SK-N-SH treated with all-trans-retinoic acid at 6 μM for 48 hours (cell line): Measurements from ENCODE around the gene CKM.
"Not testable (repeated sequence)": the region's sequence is repeated elsewhere in the genome, so short reads cannot be mapped to it uniquely, and the experiment has no call there.

ENCODE experiments used
- ATAC-seq: fragments of 200-7000 bp; cut with Tn5 transposase; 3 replicates; pipeline ENCODE4 v1.9.1; 2020; ENCODE audit warnings: mild to moderate bottlenecking, moderate library complexity
- ARNTL ChIP-seq: fragments of 450-650 bp; formaldehyde crosslinking; IDR thresholded peaks from 2 replicates; pipeline ENCODE4 v1.5.0; 2020; ENCODE audit warnings: low read depth, mild to moderate bottlenecking, moderate library complexity, borderline replicate concordance
- BACH2 ChIP-seq: fragments of 250-450 bp; sonication (Bioruptor Pico); IDR thresholded peaks from 2 replicates; pipeline ENCODE4 v1.9.0; 2021; ENCODE audit warnings: mild to moderate bottlenecking, borderline replicate concordance
- CREB5 ChIP-seq: fragments of 250-450 bp; sonication (Bioruptor Pico); IDR thresholded peaks from 2 replicates; pipeline ENCODE4 v1.5.1; 2020; ENCODE audit warnings: low read depth, mild to moderate bottlenecking, moderate library complexity
- CSDC2 ChIP-seq: fragments of 250-450 bp; sonication (Bioruptor Pico); IDR thresholded peaks from 2 replicates; pipeline ENCODE4 v1.5.0; 2020; ENCODE audit warnings: mild to moderate bottlenecking, moderate library complexity
- ESRRG ChIP-seq: fragments of 250-450 bp; sonication (Bioruptor Pico); IDR thresholded peaks from 2 replicates; pipeline ENCODE4 v1.6.1; 2021; ENCODE audit warnings: mild to moderate bottlenecking
- GLIS3 ChIP-seq: fragments of 250-450 bp; sonication (Bioruptor Pico); IDR thresholded peaks from 2 replicates; pipeline ENCODE4 v1.5.0; 2020; ENCODE audit warnings: mild to moderate bottlenecking, moderate library complexity
- ISL1 ChIP-seq: fragments of 250-450 bp; sonication (Bioruptor Pico); IDR thresholded peaks from 2 replicates; pipeline ENCODE4 v2.1.2; 2022; ENCODE audit warnings: mild to moderate bottlenecking, moderate library complexity
- OSR1 ChIP-seq: fragments of 250-450 bp; sonication (Bioruptor Pico); IDR thresholded peaks from 2 replicates; pipeline ENCODE4 v1.8.0; 2022; ENCODE audit warnings: moderate library complexity, mild to moderate bottlenecking, inconsistent platforms
- PPARA ChIP-seq: fragments of 250-450 bp; sonication (Bioruptor Pico); IDR thresholded peaks from 2 replicates; pipeline ENCODE4 v1.5.0; 2020; ENCODE audit warnings: mild to moderate bottlenecking, borderline replicate concordance
- RARB ChIP-seq: fragments of 250-450 bp; sonication (Bioruptor Pico); IDR thresholded peaks from 2 replicates; pipeline ENCODE4 v1.8.0; 2021; ENCODE audit warnings: mild to moderate bottlenecking, moderate library complexity
- SNAI2 ChIP-seq: fragments of 250-450 bp; sonication (Bioruptor Pico); IDR thresholded peaks from 2 replicates; pipeline ENCODE4 v1.5.0; 2020; ENCODE audit warnings: mild to moderate bottlenecking, moderate library complexity
- TCF4 ChIP-seq: fragments of 250-450 bp; sonication (Bioruptor Pico); IDR thresholded peaks from 2 replicates; pipeline ENCODE4 v1.8.0; 2021; ENCODE audit warnings: mild to moderate bottlenecking, moderate library complexity, borderline replicate concordance
- TOX ChIP-seq: fragments of 250-450 bp; sonication (Bioruptor Pico); IDR thresholded peaks from 2 replicates; pipeline ENCODE4 v1.8.0; 2021; ENCODE audit warnings: mild to moderate bottlenecking, moderate library complexity, borderline replicate concordance
- TSHZ2 ChIP-seq: fragments of 250-450 bp; sonication (Bioruptor Pico); IDR thresholded peaks from 2 replicates; pipeline ENCODE4 v1.5.0; 2020; ENCODE audit warnings: mild to moderate bottlenecking, moderate library complexity
- ZC3H10 ChIP-seq: fragments of 250-450 bp; sonication (Bioruptor Pico); IDR thresholded peaks from 2 replicates; pipeline ENCODE4 v1.5.1; 2021; ENCODE audit warnings: mild to moderate bottlenecking, moderate library complexity
- ZFP3 ChIP-seq: fragments of 250-450 bp; sonication (Bioruptor Pico); IDR thresholded peaks from 2 replicates; pipeline ENCODE4 v1.5.0; 2020; ENCODE audit warnings: mild to moderate bottlenecking, moderate library complexity
- ZFP30 ChIP-seq: fragments of 450-650 bp; formaldehyde crosslinking; IDR thresholded peaks from 2 replicates; pipeline ENCODE4 v1.5.0; 2022; ENCODE audit warnings: mild to moderate bottlenecking, moderate library complexity
- ZNF565 ChIP-seq: fragments of 450-650 bp; formaldehyde crosslinking; conservative IDR thresholded peaks from 2 replicates; pipeline ENCODE4 v1.5.0; 2020; ENCODE audit warnings: low read depth, mild to moderate bottlenecking, moderate library complexity
- ZNF70 ChIP-seq: fragments of 450-650 bp; formaldehyde crosslinking; IDR thresholded peaks from 2 replicates; pipeline ENCODE4 v1.5.0; 2020; ENCODE audit warnings: mild to moderate bottlenecking, moderate library complexity
- ZNF8 ChIP-seq: fragments of 450-650 bp; formaldehyde crosslinking; IDR thresholded peaks from 2 replicates; pipeline ENCODE4 v1.5.0; 2020; ENCODE audit warnings: mild to moderate bottlenecking, moderate library complexity
- TF ChIP-seq, protein P1 (sequence below): fragments of 250-450 bp; sonication (Bioruptor Pico); IDR thresholded peaks from 2 replicates; pipeline ENCODE4 v1.5.1; 2021; ENCODE audit warnings: mild to moderate bottlenecking, moderate library complexity
- TF ChIP-seq, protein P2 (sequence below): fragments of 250-450 bp; sonication (Bioruptor Pico); IDR thresholded peaks from 2 replicates; pipeline ENCODE4 v1.8.0; 2020; ENCODE audit warnings: mild to moderate bottlenecking, moderate library complexity, borderline replicate concordance
- TF ChIP-seq, protein P3 (sequence below): fragments of 250-450 bp; sonication (Bioruptor Pico); IDR thresholded peaks from 2 replicates; pipeline ENCODE4 v1.8.0; 2021; ENCODE audit warnings: low read depth, mild to moderate bottlenecking, moderate library complexity, borderline replicate concordance

Gene CKM

GRCh38 chr19:45271098-45271734 is 51.5 kb downstream of the CKM start:
- ATAC-seq: no peak
- TF ChIP-seq PPARA (CRISPR knock-in tag) (no peak), BACH2 (CRISPR knock-in tag) (no peak), ESRRG (CRISPR knock-in tag) (no peak), ARNTL (CRISPR knock-in tag) (no peak), CSDC2 (CRISPR knock-in tag) (no peak), ISL1 (no peak), ZC3H10 (CRISPR knock-in tag) (no peak), SNAI2 (no peak), ZFP3 (no peak), ZNF70 (CRISPR knock-in tag) (no peak), GLIS3 (CRISPR knock-in tag) (no peak), RARB (CRISPR knock-in tag) (no peak), CREB5 (CRISPR knock-in tag) (no peak), TOX (no peak), ZNF565 (CRISPR knock-in tag) (no peak), OSR1 (CRISPR knock-in tag) (no peak), TSHZ2 (CRISPR knock-in tag) (no peak), ZNF8 (CRISPR knock-in tag) (no peak)
- TF ChIP-seq, protein P1, sequence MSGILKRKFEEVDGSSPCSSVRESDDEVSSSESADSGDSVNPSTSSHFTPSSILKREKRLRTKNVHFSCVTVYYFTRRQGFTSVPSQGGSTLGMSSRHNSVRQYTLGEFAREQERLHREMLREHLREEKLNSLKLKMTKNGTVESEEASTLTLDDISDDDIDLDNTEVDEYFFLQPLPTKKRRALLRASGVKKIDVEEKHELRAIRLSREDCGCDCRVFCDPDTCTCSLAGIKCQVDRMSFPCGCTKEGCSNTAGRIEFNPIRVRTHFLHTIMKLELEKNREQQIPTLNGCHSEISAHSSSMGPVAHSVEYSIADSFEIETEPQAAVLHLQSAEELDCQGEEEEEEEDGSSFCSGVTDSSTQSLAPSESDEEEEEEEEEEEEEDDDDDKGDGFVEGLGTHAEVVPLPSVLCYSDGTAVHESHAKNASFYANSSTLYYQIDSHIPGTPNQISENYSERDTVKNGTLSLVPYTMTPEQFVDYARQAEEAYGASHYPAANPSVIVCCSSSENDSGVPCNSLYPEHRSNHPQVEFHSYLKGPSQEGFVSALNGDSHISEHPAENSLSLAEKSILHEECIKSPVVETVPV (CRISPR knock-in tag): no peak

DNA sequence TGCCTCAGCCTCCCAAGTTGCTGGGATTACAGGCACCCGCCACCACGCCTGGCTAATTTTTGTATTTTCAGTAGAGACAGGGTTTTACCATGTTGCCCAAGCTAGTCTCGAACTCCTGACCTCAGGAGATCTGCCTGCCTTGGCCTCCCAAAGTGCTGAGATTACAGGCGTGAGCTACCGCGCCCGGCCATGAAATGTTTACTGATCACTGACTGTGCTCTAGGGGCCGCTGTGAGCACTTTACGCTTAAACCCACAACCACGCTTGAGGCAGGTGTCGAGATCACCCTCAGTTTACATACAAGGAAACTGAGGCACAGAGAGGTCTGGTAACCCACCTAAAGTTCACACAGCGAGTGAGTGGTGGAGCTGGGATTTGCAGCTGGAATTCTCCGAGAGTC is 52.7 kb downstream of the CKM start:
- ATAC-seq: not testable (repeated sequence)

DNA sequence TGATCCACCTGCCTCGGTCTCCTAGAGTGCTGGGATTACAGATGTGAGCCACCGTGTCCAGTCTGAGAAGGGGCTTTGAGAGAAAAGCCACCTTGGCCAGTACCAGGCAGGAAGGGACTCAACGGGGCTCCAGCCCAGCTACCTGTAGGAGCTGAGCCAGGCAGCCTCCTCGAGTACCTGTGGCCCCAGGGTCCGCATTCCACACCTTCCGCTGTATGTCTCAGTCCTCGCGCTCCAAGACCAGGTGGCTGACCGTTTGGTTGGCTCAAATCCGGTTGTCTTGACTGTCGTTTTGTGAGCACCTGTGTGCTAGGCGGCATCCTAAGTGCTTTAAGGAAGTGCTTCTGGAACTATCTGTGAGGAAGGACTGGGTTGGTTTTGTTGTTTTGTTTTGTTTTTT is 55.4 kb downstream of the CKM start:
- no peak for ATAC-seq
- TF ChIP-seq ZC3H10 (CRISPR knock-in tag) (no peak), OSR1 (CRISPR knock-in tag) (no peak), GLIS3 (CRISPR knock-in tag) (no peak), RARB (CRISPR knock-in tag) (no peak), ESRRG (CRISPR knock-in tag) (no peak), ZNF70 (CRISPR knock-in tag) (no peak), ZNF8 (CRISPR knock-in tag) (no peak), CSDC2 (CRISPR knock-in tag) (no peak), CREB5 (CRISPR knock-in tag) (no peak), PPARA (CRISPR knock-in tag) (no peak), ARNTL (CRISPR knock-in tag) (no peak), SNAI2 (no peak), TCF4 (CRISPR knock-in tag) (no peak), ZFP30 (CRISPR knock-in tag) (no peak), ZNF565 (CRISPR knock-in tag) (no peak), ZFP3 (no peak), ISL1 (no peak)
- TF ChIP-seq, protein P2, sequence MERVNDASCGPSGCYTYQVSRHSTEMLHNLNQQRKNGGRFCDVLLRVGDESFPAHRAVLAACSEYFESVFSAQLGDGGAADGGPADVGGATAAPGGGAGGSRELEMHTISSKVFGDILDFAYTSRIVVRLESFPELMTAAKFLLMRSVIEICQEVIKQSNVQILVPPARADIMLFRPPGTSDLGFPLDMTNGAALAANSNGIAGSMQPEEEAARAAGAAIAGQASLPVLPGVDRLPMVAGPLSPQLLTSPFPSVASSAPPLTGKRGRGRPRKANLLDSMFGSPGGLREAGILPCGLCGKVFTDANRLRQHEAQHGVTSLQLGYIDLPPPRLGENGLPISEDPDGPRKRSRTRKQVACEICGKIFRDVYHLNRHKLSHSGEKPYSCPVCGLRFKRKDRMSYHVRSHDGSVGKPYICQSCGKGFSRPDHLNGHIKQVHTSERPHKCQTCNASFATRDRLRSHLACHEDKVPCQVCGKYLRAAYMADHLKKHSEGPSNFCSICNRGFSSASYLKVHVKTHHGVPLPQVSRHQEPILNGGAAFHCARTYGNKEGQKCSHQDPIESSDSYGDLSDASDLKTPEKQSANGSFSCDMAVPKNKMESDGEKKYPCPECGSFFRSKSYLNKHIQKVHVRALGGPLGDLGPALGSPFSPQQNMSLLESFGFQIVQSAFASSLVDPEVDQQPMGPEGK (CRISPR knock-in tag): no peak
- TF ChIP-seq, protein P3, sequence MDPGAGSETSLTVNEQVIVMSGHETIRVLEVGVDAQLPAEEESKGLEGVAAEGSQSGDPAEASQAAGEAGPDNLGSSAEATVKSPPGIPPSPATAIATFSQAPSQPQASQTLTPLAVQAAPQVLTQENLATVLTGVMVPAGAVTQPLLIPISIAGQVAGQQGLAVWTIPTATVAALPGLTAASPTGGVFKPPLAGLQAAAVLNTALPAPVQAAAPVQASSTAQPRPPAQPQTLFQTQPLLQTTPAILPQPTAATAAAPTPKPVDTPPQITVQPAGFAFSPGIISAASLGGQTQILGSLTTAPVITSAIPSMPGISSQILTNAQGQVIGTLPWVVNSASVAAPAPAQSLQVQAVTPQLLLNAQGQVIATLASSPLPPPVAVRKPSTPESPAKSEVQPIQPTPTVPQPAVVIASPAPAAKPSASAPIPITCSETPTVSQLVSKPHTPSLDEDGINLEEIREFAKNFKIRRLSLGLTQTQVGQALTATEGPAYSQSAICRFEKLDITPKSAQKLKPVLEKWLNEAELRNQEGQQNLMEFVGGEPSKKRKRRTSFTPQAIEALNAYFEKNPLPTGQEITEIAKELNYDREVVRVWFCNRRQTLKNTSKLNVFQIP (CRISPR knock-in tag): no peak
